H7 (cell line): ENCODE data around the gene SLC27A6. TPM values are rescaled to one million over a fixed set of nuclear protein-coding genes. Genes with fewer than 3 reads are reported as not detected.
A peak's percentile ranks its signal among the peaks of the same experiment; 100 is the strongest.

Experiments used
- DNase-seq: peaks from one replicate; pipeline ENCODE4 v3.0.0; 2012
- H3K27me3 ChIP-seq: 2 replicates; pipeline ENCODE4 v1.6.0; 2011; ENCODE audit warnings: mild to moderate bottlenecking, low read length; ENCODE audit not compliant: control insufficient read depth, insufficient read depth
- H3K36me3 ChIP-seq: replicated peaks from 2 replicates; pipeline ENCODE4 v1.5.1; 2011; ENCODE audit warnings: low read length; ENCODE audit not compliant: control insufficient read depth, insufficient read depth
- H3K4me3 ChIP-seq: 2 replicates; pipeline ENCODE4 v1.5.1; 2011; ENCODE audit warnings: low read depth, mild to moderate bottlenecking, control low read depth, low read length, moderate library complexity; ENCODE audit not compliant: insufficient read depth
- total RNA-seq: library from RNA; depleted of rRNA; stranded (reverse); fragments of >200 nt; shearing (Covaris generic); gene quantifications from 2 replicates; pipeline ENCODE4 v1.2.3, GENCODE V29; 2014

SLC27A6 gene
- total RNA-seq, 1 experiment from 2014 or later = 0.83 TPM

GRCh38 chr5:128966846-128967245 lies 1.6 kb downstream of the SLC27A6 start:
- Histone ChIP-seq H3K27me3 (peaks cover 18% of the 10 kb centered on the region), H3K36me3 (no peaks in the 10 kb centered on the region), H3K4me3 (no peak overlapping the region)
- DNase-seq = no peak

DNA sequence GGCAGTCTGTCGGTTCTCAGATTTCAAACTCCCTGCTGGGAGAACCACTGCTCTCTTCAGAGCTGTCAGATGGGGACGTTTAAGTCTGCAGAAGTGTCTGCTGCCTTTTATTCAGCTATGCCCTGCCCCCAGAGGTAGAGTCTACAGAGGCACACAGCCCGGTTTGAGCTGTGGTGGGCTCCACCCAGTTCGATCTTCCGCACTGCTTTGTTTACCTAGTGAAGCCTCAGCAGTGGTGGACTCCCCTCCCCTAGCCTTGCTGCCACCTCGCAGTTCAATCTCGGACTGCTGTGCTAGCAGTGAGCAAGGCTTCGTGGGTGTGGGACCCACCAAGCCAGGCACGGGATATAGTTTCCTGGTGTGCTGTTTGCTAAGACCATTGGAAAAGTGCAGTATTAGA lies 8.0 kb downstream of the SLC27A6 start:
- H3K4me3 ChIP-seq = no peak overlapping the region
- no peaks in the 10 kb centered on the region for H3K36me3 ChIP-seq
- no peak for DNase-seq
- H3K27me3 ChIP-seq = no peaks in the 10 kb centered on the region

- DNase-seq = no peak
- no peaks in the 10 kb centered on the region for H3K27me3 ChIP-seq
- H3K4me3 ChIP-seq = no peak overlapping the region
- H3K36me3 ChIP-seq = no peaks in the 10 kb centered on the region
Measured at GRCh38 chr5:128974567-128974966, 9.3 kb downstream of the SLC27A6 start.

DNA sequence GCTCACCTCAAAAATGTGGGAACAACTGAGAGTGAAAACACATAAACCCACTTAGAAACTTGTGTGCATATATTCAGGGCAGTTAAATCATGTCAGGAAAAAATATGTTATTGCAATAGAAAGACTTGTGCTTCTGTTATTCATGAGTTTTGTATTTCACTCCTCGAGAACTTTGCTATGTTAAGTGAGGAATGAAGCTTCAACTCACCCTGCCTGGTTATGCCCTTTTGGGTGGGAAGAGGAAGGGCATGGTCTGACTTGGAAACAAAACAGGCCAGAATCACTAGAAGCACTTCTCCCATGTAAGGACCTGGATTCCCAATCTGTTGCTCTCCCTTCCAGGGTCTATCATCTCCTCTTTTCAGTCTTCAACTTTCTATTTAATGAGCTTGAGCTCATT lies 14.5 kb downstream of the SLC27A6 start:
- Histone ChIP-seq H3K36me3 (no peaks in the 10 kb centered on the region), H3K4me3 (no peak overlapping the region), H3K27me3 (no peaks in the 10 kb centered on the region)
- DNase-seq = no peak

DNA sequence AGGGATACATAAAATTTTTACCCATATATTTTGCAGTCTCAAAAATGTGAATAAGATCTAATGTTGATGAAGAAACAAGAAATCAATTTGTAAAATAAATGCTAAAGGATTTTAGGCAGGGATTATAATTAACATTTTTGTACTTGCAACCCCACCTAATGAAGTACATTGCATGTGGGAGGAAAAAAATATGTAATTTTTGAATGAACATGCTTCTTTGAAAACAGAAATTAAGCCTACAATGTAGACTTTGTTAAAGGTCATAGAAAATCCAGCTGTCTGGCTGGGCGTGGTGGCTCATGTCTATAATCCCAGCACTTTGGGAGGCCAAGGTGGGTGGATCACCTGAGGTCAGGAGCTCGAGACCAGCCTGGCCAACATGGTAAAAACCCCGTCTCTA lies 15.6 kb downstream of the SLC27A6 start:
- no peak overlapping the region for H3K4me3 ChIP-seq
- H3K27me3 ChIP-seq = no peaks in the 10 kb centered on the region
- no peak for DNase-seq
- H3K36me3 ChIP-seq = no peaks in the 10 kb centered on the region

GRCh38 chr5:128984480-128984879 lies 19.2 kb downstream of the SLC27A6 start:
- Histone ChIP-seq H3K4me3 (no peak overlapping the region), H3K36me3 (no peaks in the 10 kb centered on the region)
- peak; percentile 10 for DNase-seq

GRCh38 chr5:128988476-128988875 lies 23.2 kb downstream of the SLC27A6 start:
- H3K27me3 ChIP-seq = no peaks in the 10 kb centered on the region
- no peaks in the 10 kb centered on the region for H3K36me3 ChIP-seq
- H3K4me3 ChIP-seq = no peak overlapping the region
- DNase-seq = no peak

More at GRCh38 chr5:128984480-128984879, 19.2 kb downstream of the SLC27A6 start:
- H3K27me3 ChIP-seq = no peaks in the 10 kb centered on the region

DNA sequence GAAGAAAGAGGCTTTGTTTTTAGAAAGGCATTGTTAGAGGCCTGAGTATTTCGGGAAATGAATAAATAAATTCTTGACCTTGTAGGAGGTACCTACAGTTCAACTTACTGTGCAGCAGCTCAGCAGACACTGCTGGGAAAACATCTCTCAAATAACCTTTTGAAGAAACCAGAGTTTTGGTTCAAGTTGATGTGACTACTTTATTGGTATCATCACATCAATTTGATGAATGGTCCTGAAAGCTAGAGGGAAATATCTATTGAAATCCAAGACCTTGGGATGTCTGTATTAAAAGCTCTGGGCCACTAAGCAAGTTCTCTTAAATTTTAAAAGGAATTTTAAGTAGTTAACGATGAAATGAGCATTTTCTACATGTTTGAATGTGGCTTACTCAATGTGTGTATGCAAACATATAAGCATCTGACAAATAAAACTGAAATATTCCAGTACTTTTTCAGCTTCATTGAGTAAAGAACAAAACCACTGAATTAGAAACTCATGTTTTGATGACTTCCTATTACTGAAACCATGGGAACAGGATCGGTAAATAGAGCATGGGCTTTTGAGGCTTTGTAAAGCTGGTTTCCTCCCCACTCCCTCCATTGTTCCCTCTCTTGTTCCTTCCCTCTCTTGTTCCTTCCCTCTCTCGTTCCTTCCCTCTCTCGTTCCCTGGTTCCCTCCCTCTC lies 36.7 kb downstream of the SLC27A6 start:
- Histone ChIP-seq H3K4me3 (no peak overlapping the region), H3K36me3 (no peaks in the 10 kb centered on the region), H3K27me3 (no peaks in the 10 kb centered on the region)
- DNase-seq = peak; percentile 4

GRCh38 chr5:129002527-129002842 lies 37.2 kb downstream of the SLC27A6 start:
- Histone ChIP-seq H3K36me3 (no peaks in the 10 kb centered on the region), H3K4me3 (no peak overlapping the region), H3K27me3 (no peaks in the 10 kb centered on the region)
- DNase-seq = no peak

- DNase-seq = peak; percentile 6
- H3K27me3 ChIP-seq = no peaks in the 10 kb centered on the region
- H3K4me3 ChIP-seq = no peak overlapping the region
- no peaks in the 10 kb centered on the region for H3K36me3 ChIP-seq
Measured at GRCh38 chr5:129003232-129003631, 37.9 kb downstream of the SLC27A6 start.

DNA sequence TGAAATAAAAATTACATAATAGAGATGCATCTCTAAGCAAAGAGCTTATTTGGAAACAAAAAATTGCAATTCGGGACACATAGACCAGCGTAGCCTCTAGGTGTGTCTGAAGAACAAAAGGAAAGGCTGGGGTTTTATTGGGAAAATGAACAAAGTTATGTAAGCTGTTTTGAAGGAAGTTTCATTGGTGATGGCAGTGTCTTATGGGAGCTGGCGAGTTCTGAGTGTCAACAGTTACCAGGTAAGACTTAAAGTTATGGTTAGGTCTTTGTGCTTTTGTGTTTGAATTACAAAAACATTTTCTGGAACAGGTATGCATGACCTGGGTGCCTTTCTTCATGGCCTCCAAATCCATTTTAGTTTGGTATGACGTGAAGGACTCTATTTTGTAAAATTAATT lies 48.9 kb downstream of the SLC27A6 start:
- no peak overlapping the region for H3K4me3 ChIP-seq
- no peaks in the 10 kb centered on the region for H3K27me3 ChIP-seq
- DNase-seq = no peak
- H3K36me3 ChIP-seq = no peaks in the 10 kb centered on the region

DNA sequence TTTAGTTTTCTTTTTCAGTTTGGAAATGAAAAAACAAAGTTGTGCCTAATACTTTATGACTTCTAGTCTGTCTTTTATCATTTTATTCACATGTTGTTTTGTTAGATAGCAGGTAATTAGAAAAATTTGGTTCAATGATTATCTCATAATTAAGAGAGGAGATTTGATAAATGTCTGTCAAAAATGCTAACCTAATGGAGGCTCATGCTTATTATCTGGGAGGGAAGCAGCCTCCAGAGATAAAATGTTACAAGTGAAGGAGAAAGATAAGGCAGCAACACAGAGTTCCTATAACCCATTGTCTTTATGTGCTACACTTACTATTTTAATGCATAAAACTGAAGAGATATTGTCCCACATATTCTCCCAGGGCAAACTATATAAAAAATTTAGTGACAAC lies 53.5 kb downstream of the SLC27A6 start:
- H3K36me3 ChIP-seq = no peaks in the 10 kb centered on the region
- no peaks in the 10 kb centered on the region for H3K27me3 ChIP-seq
- no peak overlapping the region for H3K4me3 ChIP-seq
- DNase-seq = no peak

DNA sequence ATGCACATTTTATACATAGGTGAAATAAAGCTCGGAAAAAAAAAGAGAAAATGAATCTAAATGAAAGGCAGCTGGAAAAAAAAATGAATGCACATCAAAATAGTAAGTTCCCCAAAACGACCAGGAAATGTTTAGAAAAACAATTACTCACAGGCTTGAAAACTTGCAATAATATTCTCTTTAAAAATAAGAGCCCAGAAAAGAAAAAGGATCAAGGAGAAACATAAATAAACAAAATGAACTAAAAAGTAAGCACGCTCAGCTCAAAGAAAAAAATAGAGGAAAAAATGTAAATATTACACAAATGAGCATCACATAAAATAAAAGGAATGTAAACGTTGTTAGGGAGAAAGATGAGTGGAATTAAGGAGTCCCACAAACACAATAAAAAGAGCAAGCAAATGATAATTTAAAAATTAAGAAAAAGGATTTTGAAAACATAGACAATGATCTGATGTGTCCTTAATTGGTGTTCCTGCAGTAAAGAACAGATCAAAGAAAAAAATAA lies 54.2 kb downstream of the SLC27A6 start:
- Histone ChIP-seq H3K36me3 (no peaks in the 10 kb centered on the region), H3K27me3 (no peaks in the 10 kb centered on the region), H3K4me3 (no peak overlapping the region)
- DNase-seq = no peak

- H3K4me3 ChIP-seq = no peak overlapping the region
- H3K36me3 ChIP-seq = no peaks in the 10 kb centered on the region
- no peaks in the 10 kb centered on the region for H3K27me3 ChIP-seq
- DNase-seq = no peak
Measured at GRCh38 chr5:129020683-129021082, 55.4 kb downstream of the SLC27A6 start.

- no peak overlapping the region for H3K4me3 ChIP-seq
- H3K27me3 ChIP-seq = no peaks in the 10 kb centered on the region
- DNase-seq = no peak
Measured at GRCh38 chr5:129021744-129022143, 56.5 kb downstream of the SLC27A6 start.

DNA sequence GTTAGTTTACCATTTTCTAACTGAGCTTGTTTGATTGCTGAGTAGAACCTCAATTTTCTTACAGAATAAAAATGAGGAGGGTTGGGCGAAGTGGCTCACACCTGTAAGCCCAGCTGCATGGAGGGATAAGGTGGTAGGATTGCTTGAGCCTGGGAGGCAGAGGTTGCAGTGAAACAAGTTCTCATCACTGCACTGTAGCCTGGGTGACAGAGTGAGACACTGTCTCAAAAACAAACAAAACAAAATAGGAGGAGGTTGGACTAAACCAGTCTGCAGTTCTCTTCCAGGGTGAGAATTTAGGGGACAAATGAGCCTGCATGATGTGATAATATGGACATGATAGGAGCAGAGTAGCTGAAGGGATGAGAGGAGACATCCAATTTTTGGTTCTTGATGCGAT lies 57.3 kb downstream of the SLC27A6 start:
- no peak for DNase-seq
- H3K36me3 ChIP-seq = no peaks in the 10 kb centered on the region
- H3K4me3 ChIP-seq = no peak overlapping the region
- H3K27me3 ChIP-seq = no peaks in the 10 kb centered on the region

More at GRCh38 chr5:129021744-129022143, 56.5 kb downstream of the SLC27A6 start:
- no peaks in the 10 kb centered on the region for H3K36me3 ChIP-seq
